Lung (tissue), 12 donors: Measurements from ENCODE around the gene TTC28. TPM values are rescaled to one million over a fixed set of nuclear protein-coding genes. Genes with fewer than 3 reads are reported as not detected.

Experiments
- ATAC-seq: fragments of 200-7000 bp; cut with Tn5 transposase; one replicate; pipeline ENCODE4 v1.9.1; 2020; ENCODE audit warnings: moderate number of reproducible peaks; ENCODE audit not compliant: insufficient read depth, low FRiP score
- DNase-seq, 3 donors: peaks; one replicate each; pipeline ENCODE4 v3.0.0-alpha.2; 2013 to 2017
- H3K27ac ChIP-seq, 2 donors: one replicate each; pipeline ENCODE4 v1.5.1; 2013; ENCODE audit warnings: mild to moderate bottlenecking in 2 of 2, moderate library complexity in 2 of 2, control low read depth in 1 of 2, inconsistent platforms in 1 of 2, low read depth in 1 of 2, low read length in 1 of 2
- H3K27me3 ChIP-seq, 3 donors: one replicate each; pipeline ENCODE4 v1.5.1; 2013; ENCODE audit warnings: low read length in 2 of 3; ENCODE audit not compliant: control insufficient read depth in 3 of 3, insufficient read depth in 3 of 3
- H3K36me3 ChIP-seq, 4 donors: one replicate each; pipeline ENCODE4 v1.5.1; 2013; ENCODE audit warnings: low read length in 4 of 4, mild to moderate bottlenecking in 1 of 4, moderate library complexity in 1 of 4; ENCODE audit not compliant: control insufficient read depth in 4 of 4, insufficient read depth in 4 of 4
- H3K4me1 ChIP-seq, 5 donors: one replicate each; pipeline ENCODE4 v1.5.1; 2013; ENCODE audit warnings: low read length in 5 of 5, mild to moderate bottlenecking in 2 of 5, moderate library complexity in 1 of 5; ENCODE audit not compliant: control insufficient read depth in 5 of 5, insufficient read depth in 5 of 5
- H3K4me3 ChIP-seq: one replicate; pipeline ENCODE4 v1.5.1; 2013; ENCODE audit warnings: mild to moderate bottlenecking, control low read depth, moderate library complexity
- H3K9ac ChIP-seq, 2 donors: one replicate each; pipeline ENCODE4 v1.5.1; 2013; ENCODE audit warnings: low read length in 2 of 2, control low read depth in 1 of 2; ENCODE audit not compliant: insufficient read depth in 1 of 2
- H3K9me3 ChIP-seq, 4 donors: one replicate each; pipeline ENCODE4 v1.5.1; 2013; ENCODE audit warnings: low read length in 3 of 4, mild to moderate bottlenecking in 1 of 4, moderate library complexity in 1 of 4; ENCODE audit not compliant: control insufficient read depth in 4 of 4, insufficient read depth in 3 of 4
- CTCF ChIP-seq: IDR thresholded peaks from 2 replicates; pipeline ENCODE4 v1.5.1; 2012; ENCODE audit warnings: mild to moderate bottlenecking; ENCODE audit errors: control extremely low read depth, extremely low read depth
- WGBS, 2 donors: extraction: QIAGEN DNeasy Blood & Tissue Kit; methylation state at CpG; one replicate each; pipeline ENCODE4 v1.1.7; 2013; 5-methylcytosine and 5-hydroxymethylcytosine counted together
- polyA plus RNA-seq, 2 donors: library from polyadenylated mRNA; stranded (reverse); fragments of 200-250 nt; gene quantifications; one replicate each; pipeline ENCODE4 v1.2.1, GENCODE V29; 2013
- total RNA-seq, 2 donors: library from RNA; depleted of rRNA in 1 of 2; stranded (reverse); fragments of >200 nt in 1 of 2; gene quantifications; one replicate each; pipeline ENCODE4 v1.2.1, GENCODE V29; 2014 to 2021
- donor health status: control.
- donor health status: control.
- donor health status: Bipolar disorder and iron deficiency.
- donor health status: healthy.
- donor health status: DM: yes; HTN: yes; CAD: no.

The TTC28 gene
- total and polyA plus RNA-seq, 4 donors, result 4.7 to 72.2 (median 24.8) TPM

GRCh38 chr22:28021998-28022660, 657.5 kb downstream of the TTC28 start:
- 92 to 96% methylated on average over 7 of the region's 7 CpGs for WGBS, 2 donors
- ATAC-seq (no peak), DNase-seq (peak in 1 of 3 donors; percentile 4)
- Histone ChIP-seq H3K27me3 (no peaks in the 10 kb centered on the region), H3K27ac (no peak overlapping the region), H3K9ac (no peak overlapping the region), H3K4me1 (peaks cover 0 to 22% (median 12%) of the 10 kb centered on the region in 5 donors), H3K36me3 (no peaks in the 10 kb centered on the region), H3K4me3 (no peak overlapping the region), H3K9me3 (no peaks in the 10 kb centered on the region)
- TF ChIP-seq CTCF, result no peak

DNA sequence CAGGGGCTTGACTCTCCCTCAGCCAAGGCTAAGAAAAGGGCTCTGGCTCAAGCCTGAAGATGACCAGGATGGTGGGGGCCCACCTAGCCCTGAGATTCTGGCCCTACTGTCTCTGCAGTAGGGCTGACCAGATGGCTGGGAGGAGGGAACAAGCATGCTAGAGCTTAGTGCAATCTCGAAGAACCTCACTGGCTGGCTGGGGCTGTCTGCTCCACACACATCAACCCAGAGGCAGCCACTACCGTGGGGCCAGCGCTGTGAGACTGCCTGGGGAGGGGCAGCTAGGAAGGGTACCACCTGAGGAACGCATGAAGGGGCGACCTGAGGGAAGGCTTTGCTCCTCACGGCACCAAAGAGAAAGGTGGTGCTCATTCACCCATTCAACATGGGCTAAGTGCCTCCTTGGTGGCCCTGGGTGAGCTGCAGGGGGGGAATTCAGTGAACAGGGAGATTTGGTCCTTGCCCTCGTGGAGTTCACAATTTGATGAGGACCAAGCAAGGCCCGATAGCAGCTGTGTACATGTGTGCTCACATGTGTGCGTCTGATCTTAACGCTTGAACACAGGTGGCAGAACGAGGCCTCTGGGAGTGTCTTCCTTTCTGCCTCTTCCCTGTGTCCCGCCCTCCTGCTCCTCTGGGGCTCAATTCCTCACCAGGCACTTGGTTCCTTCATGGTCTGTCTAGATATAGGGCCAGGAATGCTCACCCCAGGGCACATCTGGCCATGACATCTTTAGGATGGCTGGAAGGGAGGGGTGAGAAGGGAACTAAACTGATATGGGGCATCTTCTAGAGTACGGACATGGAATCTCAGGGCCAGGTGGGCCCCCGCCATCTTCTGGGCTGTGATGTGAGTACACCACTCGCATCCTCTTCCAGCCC, 658.3 kb downstream of the TTC28 start:
- Histone ChIP-seq H3K4me1 (peaks cover 0 to 24% (median 12%) of the 10 kb centered on the region in 5 donors), H3K9ac (no peak overlapping the region), H3K27ac (peak overlapping the region in 1 of 2 donors; percentile 40), H3K27me3 (no peaks in the 10 kb centered on the region), H3K36me3 (no peaks in the 10 kb centered on the region), H3K9me3 (no peaks in the 10 kb centered on the region), H3K4me3 (no peak overlapping the region)
- ATAC-seq (no peak), DNase-seq (peak in 1 of 3 donors; percentile 13)
- 90 to 94% methylated on average over 15 of the region's 15 CpGs for WGBS, 2 donors
- TF ChIP-seq CTCF, result no peak

DNA sequence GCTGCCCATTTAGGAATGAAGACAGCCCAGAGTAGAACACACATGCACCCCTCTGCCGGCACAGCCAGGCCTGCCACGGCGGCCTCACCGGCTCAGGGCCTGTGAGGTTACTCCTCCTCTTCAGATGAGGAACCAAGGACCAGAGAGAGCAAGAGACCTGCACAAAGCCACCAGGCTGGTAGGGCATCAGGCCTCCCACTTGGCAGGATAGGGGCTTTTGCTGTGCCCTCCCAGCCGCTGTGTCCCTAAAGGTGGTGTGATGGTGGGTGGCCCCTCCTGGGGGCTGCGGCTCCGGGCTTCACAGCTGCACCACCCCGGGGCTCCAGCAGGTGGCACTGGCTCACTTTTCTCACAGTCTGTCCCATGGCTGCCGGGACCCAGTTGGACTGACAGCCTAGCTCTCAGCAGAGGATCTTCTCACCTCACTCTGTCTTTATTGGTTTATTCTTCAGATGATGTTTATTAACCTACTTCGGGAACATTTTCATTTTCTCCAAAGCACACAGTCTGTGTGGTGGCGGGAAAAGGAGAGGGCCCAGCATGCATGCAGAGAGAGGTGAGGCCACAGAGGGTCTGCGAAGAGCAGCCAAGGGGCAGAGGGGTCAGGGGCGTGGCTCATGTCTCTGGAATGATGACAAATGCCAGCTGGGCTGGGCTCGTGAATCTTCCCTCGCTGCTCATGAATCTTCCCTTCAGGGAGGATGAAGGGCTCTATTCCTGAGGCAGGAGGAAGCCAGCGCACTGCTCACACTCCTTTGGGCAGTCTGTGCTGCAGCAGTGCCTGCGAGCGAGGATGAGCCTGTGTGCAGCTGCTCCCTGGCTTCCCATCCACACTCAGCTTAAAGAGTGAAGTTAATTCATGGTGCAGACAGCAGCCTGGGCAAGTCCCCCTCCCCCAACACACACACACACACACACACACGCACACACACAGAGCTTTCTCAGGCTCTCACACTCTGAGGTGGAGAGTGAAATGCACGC, 659.5 kb downstream of the TTC28 start:
- no peak overlapping the region for H3K9ac ChIP-seq
- TF ChIP-seq CTCF, result peak; percentile 73
- H3K36me3 ChIP-seq, result no peaks in the 10 kb centered on the region
- H3K27me3 ChIP-seq, result no peaks in the 10 kb centered on the region
- peak overlapping the region in 1 of 2 donors; percentile 40 for H3K27ac ChIP-seq
- ATAC-seq (peak; percentile 68), DNase-seq (peak; percentile 73 to 77 (median 77))
- H3K4me3 ChIP-seq, result no peak overlapping the region
- 46 to 55% methylated on average over 20 of the region's 20 CpGs for WGBS, 2 donors
- no peaks in the 10 kb centered on the region for H3K9me3 ChIP-seq
- peaks cover 0 to 30% (median 12%) of the 10 kb centered on the region in 5 donors for H3K4me1 ChIP-seq
